UCSD-AML1 (cell line): ENCODE data around the gene USP15.

Experiments
- DNase-seq: peaks from one replicate; lab custom pipeline; 2025; ENCODE audit not compliant: unreplicated experiment; lab: John Stamatoyannopoulos, UW

Gene USP15

GRCh38 chr12:62279961-62280360, 19.8 kb downstream of the USP15 start:
- DNase-seq: no peak

DNA sequence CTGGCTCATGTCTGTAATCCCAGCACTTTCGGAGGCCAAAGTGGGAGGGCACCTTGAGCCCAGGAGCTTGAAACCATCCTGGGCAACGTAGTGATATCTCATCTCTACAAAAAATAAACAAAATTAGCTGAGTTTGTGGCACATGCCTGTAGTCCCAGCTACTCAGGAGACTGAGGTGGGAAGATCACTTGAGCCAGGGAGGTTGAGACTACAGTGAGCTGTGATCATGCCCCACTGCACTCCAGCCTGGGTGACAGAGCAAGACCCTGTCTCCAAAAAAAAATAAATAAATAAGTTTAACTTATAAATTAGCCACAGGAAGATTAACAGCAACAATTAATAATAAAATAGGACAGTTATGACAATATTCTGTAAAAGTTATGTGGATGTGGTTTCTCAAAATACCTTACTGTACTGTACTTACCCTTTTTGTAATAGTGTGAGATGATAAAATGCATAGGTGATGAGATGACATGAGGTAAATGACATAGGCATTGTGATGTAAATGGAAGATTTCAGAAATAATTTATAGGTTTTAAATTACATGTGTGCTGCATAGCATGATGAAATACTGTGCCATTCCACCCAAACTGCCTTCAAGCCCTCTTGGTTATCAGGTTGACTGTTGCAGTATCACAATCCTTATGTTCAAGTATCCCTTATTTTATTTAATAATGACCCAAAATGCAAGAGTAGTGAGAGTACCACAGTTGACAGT, 22.0 kb downstream of the USP15 start:
- DNase-seq: no peak

GRCh38 chr12:62284749-62285148, 24.5 kb downstream of the USP15 start:
- DNase-seq: no peak

- DNase-seq: no peak
Observed at GRCh38 chr12:62285284-62285683, 25.1 kb downstream of the USP15 start.

DNA sequence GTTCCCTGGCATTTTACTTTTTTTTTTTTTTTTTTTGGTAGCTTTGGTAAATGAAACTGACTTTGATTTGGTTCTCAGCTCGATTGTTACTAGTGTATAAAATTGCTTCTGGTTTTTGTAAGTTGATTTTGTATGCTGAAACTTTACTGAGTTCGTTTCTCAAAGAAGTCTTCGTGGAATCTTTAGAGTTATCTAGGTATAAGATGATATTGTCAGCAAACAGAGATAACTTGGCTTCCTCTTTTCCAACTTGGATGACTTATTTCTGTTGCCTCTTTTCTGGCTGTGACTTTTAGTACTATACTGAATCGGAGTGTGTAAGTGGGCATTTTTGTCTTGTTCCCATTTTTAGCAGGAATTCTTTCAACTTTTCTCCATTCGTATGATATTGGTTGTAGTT, 28.1 kb downstream of the USP15 start:
- no peak for DNase-seq

- DNase-seq: no peak
Observed at GRCh38 chr12:62290846-62291245, 30.6 kb downstream of the USP15 start.

- no peak for DNase-seq
Observed at GRCh38 chr12:62291864-62292760, 31.9 kb downstream of the USP15 start.

- no peak for DNase-seq
Observed at GRCh38 chr12:62292761-62293344, 32.6 kb downstream of the USP15 start.

- DNase-seq: no peak
Observed at GRCh38 chr12:62294378-62294777, 34.2 kb downstream of the USP15 start.

- no peak for DNase-seq
Observed at GRCh38 chr12:62296001-62296400, 35.8 kb downstream of the USP15 start.

- no peak for DNase-seq
Observed at GRCh38 chr12:62297321-62297720, 37.1 kb downstream of the USP15 start.

DNA sequence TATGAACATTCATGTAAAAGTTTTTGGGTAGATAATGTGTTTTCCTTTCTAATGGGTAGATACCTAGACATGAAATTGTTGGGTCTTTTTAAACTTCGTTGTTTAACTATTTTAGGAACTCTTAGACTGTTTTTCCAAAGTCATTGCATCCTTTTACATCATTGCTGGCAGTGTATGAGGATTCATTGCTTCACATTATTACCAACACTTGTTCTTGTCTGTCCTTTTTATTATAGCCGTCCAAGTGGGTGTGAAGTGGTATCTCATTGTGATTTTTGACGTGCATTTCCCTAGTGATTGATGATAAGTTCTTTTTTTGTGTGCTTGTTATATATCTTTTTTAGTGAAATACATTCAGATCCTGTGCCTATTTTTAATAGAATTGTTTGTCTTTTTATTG, 39.4 kb downstream of the USP15 start:
- no peak for DNase-seq

- no peak for DNase-seq
Observed at GRCh38 chr12:62301080-62301798, 41.0 kb downstream of the USP15 start.

- DNase-seq: no peak
Observed at GRCh38 chr12:62301799-62302133, 41.6 kb downstream of the USP15 start.

DNA sequence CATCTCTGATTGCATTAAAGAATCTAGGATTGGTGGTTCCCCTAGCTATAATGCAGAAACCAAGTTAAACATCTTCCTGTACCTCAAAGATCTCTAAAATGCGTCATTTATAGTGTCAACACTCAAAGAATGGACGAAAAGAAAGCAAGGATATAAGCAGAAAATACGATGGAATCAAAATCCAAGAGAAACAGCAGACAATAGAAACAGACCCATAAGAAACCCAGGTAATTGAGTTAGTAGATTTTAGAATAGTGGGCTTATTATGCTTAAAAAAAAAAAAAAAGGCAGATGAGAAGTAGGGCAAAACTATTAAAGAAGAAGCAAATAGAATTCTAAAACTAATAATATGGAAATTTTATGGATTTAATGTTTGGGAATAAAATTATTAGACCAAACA, 44.4 kb downstream of the USP15 start:
- no peak for DNase-seq

GRCh38 chr12:62305778-62306177, 45.6 kb downstream of the USP15 start:
- DNase-seq: no peak

DNA sequence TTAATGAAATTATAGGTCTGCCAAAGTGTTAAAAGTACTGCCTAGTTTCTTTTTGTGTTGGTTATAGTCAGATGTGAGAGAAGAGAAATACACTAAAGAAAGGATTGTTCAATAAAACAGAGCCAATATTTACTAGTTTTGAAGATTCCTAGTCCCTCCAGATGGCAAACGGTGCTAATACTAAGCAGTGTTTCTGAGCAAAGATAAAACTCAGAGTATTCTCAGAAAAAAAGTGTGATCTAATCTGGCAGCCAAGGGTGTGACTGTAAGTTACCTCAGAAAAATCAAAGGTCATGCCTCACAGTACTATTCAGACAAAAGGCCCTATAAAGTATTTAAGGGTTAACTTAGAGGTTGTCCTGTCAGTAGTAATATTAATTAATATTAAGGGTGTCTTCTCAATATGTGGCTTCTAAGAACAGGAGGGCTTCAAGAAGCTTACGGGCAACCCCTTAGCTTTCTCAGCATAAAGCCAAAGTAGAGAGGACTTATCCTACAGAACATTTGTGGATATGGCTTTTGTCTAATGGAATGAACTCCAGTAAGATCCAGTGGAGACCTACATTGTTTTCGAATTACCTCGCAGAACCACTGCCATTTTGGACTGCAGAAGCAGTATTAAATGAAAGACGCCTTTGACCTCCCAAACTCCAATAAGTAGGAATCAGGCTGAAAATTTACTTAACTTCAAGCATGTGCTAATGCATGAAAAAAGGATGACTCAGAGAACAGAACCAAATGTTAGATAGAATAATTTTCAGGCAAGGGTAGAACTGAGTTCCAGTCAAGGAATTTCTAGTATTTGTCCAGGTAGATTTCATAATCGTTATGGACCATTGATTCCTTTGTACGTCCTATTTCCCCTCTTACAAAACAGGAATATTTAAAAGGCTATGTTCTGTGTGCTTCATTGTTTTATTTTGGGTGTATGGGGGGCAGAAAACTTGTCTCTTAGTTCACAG, 46.6 kb downstream of the USP15 start:
- DNase-seq: no peak

DNA sequence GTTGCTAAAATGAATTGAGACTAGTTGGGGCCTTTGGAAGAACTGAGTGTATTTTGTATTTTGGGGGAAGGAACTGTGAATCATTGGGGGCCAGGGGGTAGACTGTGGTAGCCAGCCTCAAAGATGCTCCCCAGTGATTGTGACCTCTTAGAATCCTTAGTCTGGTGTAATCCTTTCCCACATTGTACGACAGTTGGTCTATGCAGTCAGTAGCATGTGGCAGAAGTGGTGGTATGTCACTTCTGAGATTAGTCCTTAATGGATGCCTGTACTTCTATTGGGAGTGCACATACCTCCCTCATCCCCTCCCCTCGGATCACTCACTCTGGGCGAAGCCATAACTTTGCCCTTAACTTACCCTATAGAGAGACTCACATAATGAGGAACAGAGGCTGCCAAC, 48.0 kb downstream of the USP15 start:
- no peak for DNase-seq

DNA sequence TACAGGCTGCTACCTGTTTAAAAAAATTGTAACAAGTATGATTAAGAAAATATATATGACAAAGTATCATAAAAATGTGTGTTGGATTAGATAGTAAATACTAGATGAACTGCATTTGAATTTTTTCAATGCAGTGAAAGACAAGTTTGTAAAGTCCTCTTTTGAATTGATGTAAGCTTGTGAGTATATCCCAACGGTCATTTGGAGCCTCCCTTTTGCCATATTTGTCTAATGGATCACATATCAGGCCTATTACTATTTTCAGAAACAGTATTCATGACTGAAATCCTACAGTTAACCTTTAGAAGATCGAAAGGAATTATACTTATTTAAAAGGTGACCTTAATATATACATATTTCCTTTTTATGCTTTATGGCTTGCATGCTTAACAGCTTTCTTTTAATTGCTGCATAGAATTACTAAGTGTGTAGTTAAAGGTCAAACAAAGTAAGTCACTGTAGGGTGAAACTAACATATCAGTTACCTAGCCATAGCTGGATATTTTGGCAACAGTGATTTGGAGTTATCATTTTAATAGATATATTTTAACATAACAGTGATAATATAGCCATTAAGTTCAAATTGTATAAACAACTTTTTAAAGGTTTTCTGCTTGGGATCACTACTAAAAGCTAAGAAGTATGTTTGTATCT, 53.6 kb downstream of the USP15 start:
- DNase-seq: no peak

GRCh38 chr12:62317017-62317416, 56.8 kb downstream of the USP15 start:
- no peak for DNase-seq
